Neural cell (in vitro differentiated cells): ENCODE results near the gene CLEC4F.
A peak's percentile ranks its signal among the peaks of the same experiment; 100 is the strongest.

Experiments used
- EP300 ChIP-seq: fragments of 450-650 bp; conservative IDR thresholded peaks from 2 replicates; pipeline ENCODE4 v1.6.1; 2014; ENCODE audit warnings: antibody characterized with exemption, mild to moderate bottlenecking, moderate library complexity; ENCODE audit not compliant: poor library complexity, severe bottlenecking
- EZH2 ChIP-seq: fragments of 200-600, 300-800 bp; shearing (Covaris generic), sonication (generic); IDR thresholded peaks from 2 replicates; pipeline ENCODE4 v1.6.1; 2014; ENCODE audit warnings: antibody characterized with exemption, low read length, borderline replicate concordance, mild to moderate bottlenecking; ENCODE audit not compliant: insufficient read depth, poor library complexity, severe bottlenecking
- MXI1 ChIP-seq: fragments of 450-650 bp; conservative IDR thresholded peaks from 2 replicates; pipeline ENCODE4 v1.6.1; 2014; ENCODE audit warnings: antibody characterized with exemption, mild to moderate bottlenecking; ENCODE audit not compliant: poor library complexity, severe bottlenecking
- POLR2AphosphoS5 ChIP-seq: IDR thresholded peaks from 2 replicates; pipeline ENCODE4 v1.6.1; 2012
- RAD21 ChIP-seq: fragments of 450-650 bp; conservative IDR thresholded peaks from 2 replicates; pipeline ENCODE4 v1.6.1; 2014; ENCODE audit warnings: antibody characterized with exemption, mild to moderate bottlenecking, moderate library complexity
- TF ChIP-seq, protein P1 (sequence below): fragments of 450-650 bp; IDR thresholded peaks from 2 replicates; pipeline ENCODE4 v1.5.1; 2014; ENCODE audit warnings: antibody characterized with exemption, mild to moderate bottlenecking, moderate library complexity; ENCODE audit not compliant: poor library complexity, severe bottlenecking
- TF ChIP-seq, protein P2 (sequence below): IDR thresholded peaks from 2 replicates; pipeline ENCODE4 v1.6.1; 2012; ENCODE audit warnings: borderline replicate concordance

DNA sequence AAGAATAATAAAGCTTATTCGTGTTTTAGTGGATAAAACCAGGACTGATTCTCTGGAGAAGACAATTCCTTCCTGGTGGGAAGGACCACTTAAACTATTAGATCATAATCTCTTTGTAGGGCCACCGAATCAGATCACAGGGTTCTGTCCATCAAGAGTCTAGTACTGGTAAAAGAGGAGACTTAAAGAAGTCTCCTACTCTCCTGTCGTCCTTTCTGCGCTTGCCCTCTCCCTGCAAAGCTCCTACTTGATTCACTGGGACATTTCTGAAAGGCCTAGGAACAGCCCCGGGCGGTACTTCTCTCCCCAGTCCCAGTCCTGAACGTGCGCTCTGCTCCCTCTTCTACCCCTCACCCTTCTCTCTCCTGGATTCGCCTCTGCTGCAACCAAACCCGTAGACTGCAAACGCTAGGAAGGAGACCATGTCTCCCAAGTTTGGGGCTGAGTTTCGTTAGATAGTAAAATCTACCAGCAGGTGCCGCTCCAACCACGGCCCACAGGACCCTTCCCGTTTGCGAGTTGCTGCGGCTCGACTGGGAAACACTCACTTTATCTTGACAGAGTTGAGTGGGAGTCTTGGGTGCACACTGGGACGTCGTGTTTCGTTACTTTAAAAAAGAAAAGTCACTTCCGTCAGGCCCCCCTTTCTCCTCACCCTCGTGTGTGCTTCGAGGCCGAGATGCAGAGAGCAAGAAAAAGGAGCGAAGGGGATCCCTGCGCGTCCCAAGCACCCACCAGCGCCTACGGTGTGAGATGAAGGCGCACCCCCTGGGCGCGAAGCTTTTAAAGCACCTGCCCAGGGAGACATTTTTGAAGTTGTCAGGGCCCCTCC, 30.9 kb downstream of the CLEC4F start:
- TF ChIP-seq, protein P1, sequence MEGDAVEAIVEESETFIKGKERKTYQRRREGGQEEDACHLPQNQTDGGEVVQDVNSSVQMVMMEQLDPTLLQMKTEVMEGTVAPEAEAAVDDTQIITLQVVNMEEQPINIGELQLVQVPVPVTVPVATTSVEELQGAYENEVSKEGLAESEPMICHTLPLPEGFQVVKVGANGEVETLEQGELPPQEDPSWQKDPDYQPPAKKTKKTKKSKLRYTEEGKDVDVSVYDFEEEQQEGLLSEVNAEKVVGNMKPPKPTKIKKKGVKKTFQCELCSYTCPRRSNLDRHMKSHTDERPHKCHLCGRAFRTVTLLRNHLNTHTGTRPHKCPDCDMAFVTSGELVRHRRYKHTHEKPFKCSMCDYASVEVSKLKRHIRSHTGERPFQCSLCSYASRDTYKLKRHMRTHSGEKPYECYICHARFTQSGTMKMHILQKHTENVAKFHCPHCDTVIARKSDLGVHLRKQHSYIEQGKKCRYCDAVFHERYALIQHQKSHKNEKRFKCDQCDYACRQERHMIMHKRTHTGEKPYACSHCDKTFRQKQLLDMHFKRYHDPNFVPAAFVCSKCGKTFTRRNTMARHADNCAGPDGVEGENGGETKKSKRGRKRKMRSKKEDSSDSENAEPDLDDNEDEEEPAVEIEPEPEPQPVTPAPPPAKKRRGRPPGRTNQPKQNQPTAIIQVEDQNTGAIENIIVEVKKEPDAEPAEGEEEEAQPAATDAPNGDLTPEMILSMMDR = peak; percentile 81
- TF ChIP-seq POLR2AphosphoS5 (no peak), RAD21 (peak; percentile 78), EP300 (no peak), EZH2 (no peak), MXI1 (no peak)
- TF ChIP-seq, protein P2, sequence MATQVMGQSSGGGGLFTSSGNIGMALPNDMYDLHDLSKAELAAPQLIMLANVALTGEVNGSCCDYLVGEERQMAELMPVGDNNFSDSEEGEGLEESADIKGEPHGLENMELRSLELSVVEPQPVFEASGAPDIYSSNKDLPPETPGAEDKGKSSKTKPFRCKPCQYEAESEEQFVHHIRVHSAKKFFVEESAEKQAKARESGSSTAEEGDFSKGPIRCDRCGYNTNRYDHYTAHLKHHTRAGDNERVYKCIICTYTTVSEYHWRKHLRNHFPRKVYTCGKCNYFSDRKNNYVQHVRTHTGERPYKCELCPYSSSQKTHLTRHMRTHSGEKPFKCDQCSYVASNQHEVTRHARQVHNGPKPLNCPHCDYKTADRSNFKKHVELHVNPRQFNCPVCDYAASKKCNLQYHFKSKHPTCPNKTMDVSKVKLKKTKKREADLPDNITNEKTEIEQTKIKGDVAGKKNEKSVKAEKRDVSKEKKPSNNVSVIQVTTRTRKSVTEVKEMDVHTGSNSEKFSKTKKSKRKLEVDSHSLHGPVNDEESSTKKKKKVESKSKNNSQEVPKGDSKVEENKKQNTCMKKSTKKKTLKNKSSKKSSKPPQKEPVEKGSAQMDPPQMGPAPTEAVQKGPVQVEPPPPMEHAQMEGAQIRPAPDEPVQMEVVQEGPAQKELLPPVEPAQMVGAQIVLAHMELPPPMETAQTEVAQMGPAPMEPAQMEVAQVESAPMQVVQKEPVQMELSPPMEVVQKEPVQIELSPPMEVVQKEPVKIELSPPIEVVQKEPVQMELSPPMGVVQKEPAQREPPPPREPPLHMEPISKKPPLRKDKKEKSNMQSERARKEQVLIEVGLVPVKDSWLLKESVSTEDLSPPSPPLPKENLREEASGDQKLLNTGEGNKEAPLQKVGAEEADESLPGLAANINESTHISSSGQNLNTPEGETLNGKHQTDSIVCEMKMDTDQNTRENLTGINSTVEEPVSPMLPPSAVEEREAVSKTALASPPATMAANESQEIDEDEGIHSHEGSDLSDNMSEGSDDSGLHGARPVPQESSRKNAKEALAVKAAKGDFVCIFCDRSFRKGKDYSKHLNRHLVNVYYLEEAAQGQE = no peak
